ENCODE data around the gene CRMP1.

The CRMP1 gene

GRCh38 chr4:5796976-5797375 is 95.9 kb downstream of the CRMP1 start:
- no peak for DNase-seq (ENCODE audit: low read depth in 3 of 3)

- DNase-seq (ENCODE audit: low read depth in 3 of 3), result no peak
These were observed 97.3 kb downstream of the CRMP1 start for GRCh38 chr4:5795580-5795979.

GRCh38 chr4:5793514-5793913 is 99.4 kb downstream of the CRMP1 start:
- no peak for DNase-seq (ENCODE audit: low read depth in 3 of 3)

GRCh38 chr4:5791654-5792053 is 101.2 kb downstream of the CRMP1 start:
- DNase-seq (ENCODE audit: low read depth in 3 of 3), result no peak

GRCh38 chr4:5790546-5790857 is 102.4 kb downstream of the CRMP1 start:
- DNase-seq (ENCODE audit: low read depth in 3 of 3), result no peak

- DNase-seq (ENCODE audit: low read depth in 3 of 3), result no peak
These were observed 103.7 kb downstream of the CRMP1 start for GRCh38 chr4:5789141-5789540.

- no peak for DNase-seq (ENCODE audit: low read depth in 3 of 3)
These were observed 104.7 kb downstream of the CRMP1 start for GRCh38 chr4:5788144-5788543.

- no peak for DNase-seq (ENCODE audit: low read depth in 3 of 3)
These were observed 105.6 kb downstream of the CRMP1 start for GRCh38 chr4:5787311-5787710.

- no peak for DNase-seq (ENCODE audit: low read depth in 3 of 3)
These were observed 106.8 kb downstream of the CRMP1 start for GRCh38 chr4:5785806-5786680.

GRCh38 chr4:5784960-5785611 is 107.8 kb downstream of the CRMP1 start:
- DNase-seq (ENCODE audit: low read depth in 3 of 3), result no peak

GRCh38 chr4:5784021-5784420 is 108.9 kb downstream of the CRMP1 start:
- DNase-seq (ENCODE audit: low read depth in 3 of 3), result no peak

GRCh38 chr4:5783486-5783885 is 109.4 kb downstream of the CRMP1 start:
- no peak for DNase-seq (ENCODE audit: low read depth in 3 of 3)

- no peak for DNase-seq (ENCODE audit: low read depth in 3 of 3)
These were observed 109.9 kb downstream of the CRMP1 start for GRCh38 chr4:5782829-5783476.

GRCh38 chr4:5781691-5782090 is 111.2 kb downstream of the CRMP1 start:
- no peak for DNase-seq (ENCODE audit: low read depth in 3 of 3)

GRCh38 chr4:5780831-5781480 is 111.9 kb downstream of the CRMP1 start:
- DNase-seq (ENCODE audit: low read depth in 3 of 3), result no peak

- no peak for DNase-seq (ENCODE audit: low read depth in 3 of 3)
These were observed 116.4 kb downstream of the CRMP1 start for GRCh38 chr4:5776510-5776909.

GRCh38 chr4:5774416-5775036 is 118.4 kb downstream of the CRMP1 start:
- DNase-seq (ENCODE audit: low read depth in 3 of 3), result no peak

- DNase-seq (ENCODE audit: low read depth in 3 of 3), result no peak
These were observed 119.7 kb downstream of the CRMP1 start for GRCh38 chr4:5773271-5773555.

- no peak for DNase-seq (ENCODE audit: low read depth in 3 of 3)
These were observed 120.2 kb downstream of the CRMP1 start for GRCh38 chr4:5772528-5773270.

All from stimulated activated CD4-positive, alpha-beta T cell treated with anti-CD3 and anti-CD28 coated beads, TNF-alpha, amount 100 ng/mL, for 48 hours (primary cell).